Measurements from ENCODE around the gene VENTX.

GRCh38 chr10:133202778-133203651 is 34.6 kb upstream of the VENTX start:
- no peak for TF ChIP-seq CREB1 (CRISPR knock-in tag; IDR thresholded peaks at IDR 0.05)
- TF ChIP-seq CTCF (IDR thresholded peaks at IDR 0.05): no peak
